Smooth muscle cell of the brain vasculature (primary cell): ENCODE measurements around the gene KCNN1.
"Not testable (repeated sequence)": the region's sequence is repeated elsewhere in the genome, so short reads cannot be mapped to it uniquely, and the experiment has no call there.

ENCODE experiments used
- DNase-seq: peaks from one replicate; pipeline ENCODE4 v3.0.0-alpha.2; 2012; ENCODE audit warnings: low read depth, low spot score

Gene KCNN1

GRCh38 chr19:17969096-17969792 lies 2.3 kb downstream of the KCNN1 start:
- no peak for DNase-seq

DNA sequence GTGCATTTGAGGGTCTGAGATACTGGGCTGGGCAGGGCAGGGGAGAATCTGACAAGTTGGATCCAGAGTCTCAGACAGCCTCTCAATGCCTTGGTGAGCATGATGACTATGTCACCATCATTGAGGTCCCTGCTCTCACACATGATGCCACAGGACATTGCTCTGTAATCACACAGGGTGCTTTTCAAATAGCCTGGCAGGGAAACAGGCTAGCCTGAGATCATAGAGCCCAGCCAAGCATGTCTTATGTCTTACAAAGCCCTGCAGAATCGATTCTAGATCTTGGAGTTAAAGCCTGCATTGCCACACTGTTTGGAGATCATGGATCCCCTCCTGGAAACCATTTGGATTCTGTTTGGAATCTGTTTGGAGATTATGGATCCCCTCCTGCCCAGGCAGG lies 5.3 kb downstream of the KCNN1 start:
- no peak for DNase-seq

DNA sequence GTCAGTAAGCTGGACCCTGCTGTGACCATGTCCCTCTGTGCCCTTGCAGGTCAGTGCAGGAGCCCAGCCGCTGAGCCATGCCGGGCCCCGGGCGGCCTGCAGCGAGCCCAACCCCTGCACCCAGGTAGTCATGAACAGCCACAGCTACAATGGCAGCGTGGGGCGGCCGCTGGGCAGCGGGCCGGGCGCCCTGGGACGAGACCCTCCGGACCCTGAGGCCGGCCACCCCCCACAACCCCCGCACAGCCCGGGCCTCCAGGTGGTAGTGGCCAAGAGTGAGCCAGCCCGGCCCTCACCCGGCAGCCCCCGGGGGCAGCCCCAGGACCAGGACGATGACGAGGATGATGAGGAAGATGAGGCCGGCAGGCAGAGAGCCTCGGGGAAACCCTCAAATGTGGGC lies 6.9 kb downstream of the KCNN1 start:
- DNase-seq, result no peak

- DNase-seq, result no peak
Observed at GRCh38 chr19:17974551-17974950, 7.6 kb downstream of the KCNN1 start.

DNA sequence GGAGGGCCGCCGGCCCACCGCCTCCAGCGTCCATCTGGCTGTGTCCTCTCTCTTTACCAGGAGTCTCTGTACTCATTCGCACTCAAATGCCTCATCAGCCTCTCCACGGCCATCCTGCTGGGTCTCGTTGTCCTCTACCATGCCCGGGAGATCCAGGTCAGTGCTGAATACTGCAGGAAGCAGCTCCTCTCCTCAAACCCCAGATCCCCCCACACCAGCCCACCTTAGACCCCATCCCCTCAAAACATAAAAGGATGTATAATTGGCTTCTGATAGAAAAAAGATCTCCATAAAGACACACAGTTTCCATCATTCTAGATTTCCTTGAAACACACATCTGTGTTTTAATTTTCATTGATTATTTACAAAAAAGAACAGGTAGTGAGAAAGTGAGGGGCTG lies 8.1 kb downstream of the KCNN1 start:
- DNase-seq, result no peak

DNA sequence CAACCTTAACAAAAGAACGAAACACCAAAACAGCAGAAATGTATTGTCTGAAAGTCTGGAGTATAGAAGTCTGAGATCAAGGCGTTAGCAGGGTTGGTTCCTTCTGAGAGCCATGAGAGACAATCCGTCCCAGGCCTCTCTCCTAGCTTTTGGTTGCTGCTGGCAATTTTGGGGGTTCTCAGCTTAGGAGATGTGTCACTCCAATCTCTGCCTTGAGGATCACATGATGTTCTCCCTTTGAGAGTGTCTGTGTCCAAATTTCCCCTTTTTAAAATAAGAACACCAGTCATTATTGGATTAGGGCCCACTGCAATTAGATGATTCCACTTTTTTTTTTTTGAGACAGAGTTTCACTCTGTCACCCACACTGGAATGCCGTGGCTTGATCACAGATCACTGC lies 10.1 kb downstream of the KCNN1 start:
- DNase-seq, result no peak

GRCh38 chr19:17977488-17977887 lies 10.6 kb downstream of the KCNN1 start:
- DNase-seq, result no peak

- no peak for DNase-seq
Observed at GRCh38 chr19:17981611-17982010, 14.7 kb downstream of the KCNN1 start.

- DNase-seq, result no peak
Observed at GRCh38 chr19:17982430-17982829, 15.5 kb downstream of the KCNN1 start.

DNA sequence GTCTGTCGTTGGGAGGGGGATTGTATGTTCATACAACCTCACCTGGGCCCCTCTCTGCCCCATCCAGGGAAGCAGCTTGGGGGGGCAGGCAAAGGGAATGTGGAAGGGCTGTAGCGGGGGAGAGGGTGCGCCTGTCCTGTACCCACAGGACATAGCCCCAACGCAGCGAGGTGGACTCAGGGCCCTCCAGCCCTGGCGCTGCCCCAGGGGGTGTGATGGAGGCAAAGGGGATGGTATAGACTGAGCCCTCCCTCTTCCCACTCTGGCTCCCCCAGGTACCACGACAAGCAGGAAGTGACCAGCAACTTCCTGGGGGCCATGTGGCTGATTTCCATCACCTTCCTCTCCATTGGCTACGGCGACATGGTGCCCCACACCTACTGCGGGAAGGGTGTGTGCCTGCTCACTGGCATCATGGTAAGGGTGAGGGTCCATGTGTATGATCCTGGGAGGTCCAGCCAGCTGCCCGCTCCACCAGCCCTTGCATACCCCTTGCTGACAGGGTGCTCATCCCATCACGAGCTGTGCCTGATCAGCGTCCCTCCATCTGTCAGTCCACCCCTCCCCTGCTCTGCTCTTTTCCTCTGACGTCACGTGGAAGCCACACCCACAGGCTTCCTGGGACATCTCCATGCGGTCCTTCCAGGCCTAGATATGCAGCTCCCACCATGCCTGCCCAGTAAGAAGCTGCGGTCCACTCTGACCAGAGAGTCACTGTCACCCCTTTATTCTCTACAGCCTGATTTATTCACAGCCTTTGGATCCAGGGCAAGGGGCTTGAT lies 18.3 kb downstream of the KCNN1 start:
- DNase-seq, result no peak

GRCh38 chr19:17986569-17986968 lies 19.7 kb downstream of the KCNN1 start:
- not testable (repeated sequence) for DNase-seq

- DNase-seq, result no peak
Observed at GRCh38 chr19:17988161-17988560, 21.3 kb downstream of the KCNN1 start.

DNA sequence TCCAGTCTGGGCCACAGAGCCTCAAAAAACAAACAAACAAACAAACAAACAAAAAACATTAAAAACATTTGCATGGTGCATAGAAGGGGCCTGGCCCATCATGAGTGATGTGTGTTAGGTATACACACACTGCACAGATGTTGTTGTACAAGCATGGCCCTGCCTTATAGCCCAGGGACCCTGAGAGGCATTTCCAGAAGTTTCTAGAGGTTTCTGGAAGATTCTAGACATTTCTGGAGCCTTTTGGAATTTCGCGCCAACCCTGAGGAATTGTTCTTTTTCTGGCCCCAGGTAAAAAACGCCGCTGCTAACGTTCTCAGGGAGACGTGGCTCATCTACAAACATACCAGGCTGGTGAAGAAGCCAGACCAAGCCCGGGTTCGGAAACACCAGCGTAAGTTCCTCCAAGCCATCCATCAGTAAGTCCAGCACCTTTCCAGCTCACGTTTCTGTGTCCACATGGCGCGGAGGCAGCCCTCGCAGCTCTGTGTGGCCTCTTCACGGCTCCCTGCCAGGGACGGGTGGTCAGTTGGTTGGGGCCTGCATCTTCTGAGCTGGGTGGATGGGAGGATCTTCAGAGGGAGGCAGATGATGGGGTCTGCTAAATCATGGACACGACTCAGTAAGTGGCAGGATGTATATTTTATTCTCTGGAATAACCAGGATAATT lies 22.7 kb downstream of the KCNN1 start:
- no peak for DNase-seq

GRCh38 chr19:17993076-17993813 lies 26.3 kb downstream of the KCNN1 start:
- DNase-seq, result no peak

DNA sequence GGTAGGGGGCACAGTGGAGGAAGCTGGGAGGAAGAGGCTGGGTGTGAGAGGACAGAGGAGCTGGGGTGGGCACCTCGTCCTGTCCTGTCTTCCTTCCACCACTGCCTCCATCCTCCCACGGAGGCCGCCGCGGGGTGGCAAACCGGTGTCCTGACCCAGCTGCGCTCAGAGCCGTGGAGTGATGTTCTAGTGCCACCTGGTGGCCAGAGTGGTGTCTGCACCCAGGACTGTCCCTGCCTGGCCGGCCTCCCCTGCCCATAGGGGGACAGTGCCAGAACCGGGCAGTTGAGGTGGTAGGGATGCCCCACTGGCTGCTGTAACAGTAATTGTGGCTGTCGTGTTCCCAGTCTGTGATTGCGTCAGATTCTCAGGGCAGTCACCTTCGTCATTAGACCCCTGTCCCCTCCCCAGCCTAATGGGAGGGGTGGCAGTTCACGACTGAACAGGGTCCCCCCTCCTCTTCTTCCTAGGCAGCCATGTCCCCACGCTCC lies 30.0 kb downstream of the KCNN1 start:
- DNase-seq, result no peak

DNA sequence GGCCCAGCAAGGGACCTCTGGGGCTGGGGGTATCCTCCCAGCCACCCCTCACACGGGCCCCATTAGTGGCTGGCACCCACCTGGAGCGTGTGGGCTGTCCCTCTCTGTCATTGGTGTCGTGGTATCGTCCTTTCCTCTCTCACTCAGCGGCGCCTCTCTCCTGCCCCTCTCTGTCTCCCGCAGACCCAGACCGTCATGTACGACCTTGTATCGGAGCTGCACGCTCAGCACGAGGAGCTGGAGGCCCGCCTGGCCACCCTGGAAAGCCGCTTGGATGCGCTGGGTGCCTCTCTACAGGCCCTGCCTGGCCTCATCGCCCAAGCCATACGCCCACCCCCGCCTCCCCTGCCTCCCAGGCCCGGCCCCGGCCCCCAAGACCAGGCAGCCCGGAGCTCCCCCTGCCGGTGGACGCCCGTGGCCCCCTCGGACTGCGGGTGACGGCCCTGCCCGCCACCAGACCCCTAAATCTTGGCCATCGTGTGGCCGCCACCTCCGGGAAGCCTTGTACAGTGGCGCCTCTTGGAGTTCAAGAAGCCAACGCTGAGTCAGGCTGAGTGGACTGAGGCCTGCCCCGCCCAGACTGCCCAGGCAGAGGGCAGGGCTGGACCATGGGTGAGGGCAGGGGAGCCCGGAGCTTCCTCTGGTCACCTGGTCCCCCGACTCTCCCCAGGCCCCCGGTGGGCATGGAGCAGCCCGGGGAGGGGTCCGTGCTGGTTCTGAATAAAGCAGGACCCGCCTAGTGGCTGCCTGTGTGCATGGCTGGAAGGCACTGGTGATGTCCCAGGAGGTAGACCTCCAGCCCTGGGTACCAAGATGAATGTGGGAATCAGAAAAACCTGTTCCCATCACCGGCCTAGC lies 31.3 kb downstream of the KCNN1 start:
- DNase-seq, result no peak

DNA sequence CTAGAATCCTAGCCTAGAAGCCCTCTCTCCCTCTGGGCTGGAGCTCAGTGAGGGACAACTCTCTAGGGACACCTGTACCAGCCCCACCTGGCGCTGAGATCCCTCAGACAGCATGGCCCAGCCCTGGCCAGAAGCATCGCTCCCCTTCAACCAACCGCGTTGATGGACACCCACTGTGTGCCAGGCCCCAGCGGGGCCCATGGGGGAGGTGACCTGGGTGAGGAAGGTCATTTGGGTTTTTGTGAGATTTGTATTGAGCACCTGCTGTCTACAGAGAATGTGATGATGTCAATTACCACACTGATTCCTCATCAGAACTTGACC lies 31.9 kb downstream of the KCNN1 start:
- DNase-seq, result no peak

GRCh38 chr19:17999684-18000479 lies 33.0 kb downstream of the KCNN1 start:
- DNase-seq, result no peak

- DNase-seq, result no peak
Observed at GRCh38 chr19:18000480-18000914, 33.6 kb downstream of the KCNN1 start.
